Measurements from ENCODE around the gene KRTAP5-1.
"Not testable (repeated sequence)": the region's sequence is repeated elsewhere in the genome, so short reads cannot be mapped to it uniquely, and the experiment has no call there.

The KRTAP5-1 gene

GRCh38 chr11:1581976-1582375 lies 3.1 kb downstream of the KRTAP5-1 start:
- Histone ChIP-seq H3K4me1 (ENCODE audit: control insufficient read depth, insufficient read depth, low read length) (no peaks in the 10 kb centered on the region), H3K9me3 (ENCODE audit: control insufficient read depth, insufficient read depth, low read length) (no peaks in the 10 kb centered on the region), H3K9ac (ENCODE audit: low read depth, low read length) (no peak overlapping the region), H3K36me3 (ENCODE audit: control insufficient read depth, insufficient read depth, low read length) (no peaks in the 10 kb centered on the region), H3K4me3 (ENCODE audit: low read depth, low read length) (no peak overlapping the region), H3K27me3 (ENCODE audit: control insufficient read depth, insufficient read depth, low read length) (no peaks in the 10 kb centered on the region)

GRCh38 chr11:1576825-1577224 lies 8.3 kb downstream of the KRTAP5-1 start:
- no peaks in the 10 kb centered on the region for H3K9me3 ChIP-seq (ENCODE audit: control insufficient read depth, insufficient read depth, low read length)
- peaks cover 21% of the 10 kb centered on the region for H3K27me3 ChIP-seq (ENCODE audit: control insufficient read depth, insufficient read depth, low read length)
- H3K4me3 ChIP-seq (ENCODE audit: low read depth, low read length), result no peak overlapping the region
- H3K4me1 ChIP-seq (ENCODE audit: control insufficient read depth, insufficient read depth, low read length), result peaks cover 4% of the 10 kb centered on the region
- H3K36me3 ChIP-seq (ENCODE audit: control insufficient read depth, insufficient read depth, low read length), result no peaks in the 10 kb centered on the region
- no peak overlapping the region for H3K9ac ChIP-seq (ENCODE audit: low read depth, low read length)

- H3K4me1 ChIP-seq (ENCODE audit: control insufficient read depth, insufficient read depth, low read length); H3K9ac ChIP-seq (ENCODE audit: low read depth, low read length); H3K36me3 ChIP-seq (ENCODE audit: control insufficient read depth, insufficient read depth, low read length); H3K4me3 ChIP-seq (ENCODE audit: low read depth, low read length); H3K9me3 ChIP-seq (ENCODE audit: control insufficient read depth, insufficient read depth, low read length): not testable (repeated sequence)
- peaks cover 21% of the 10 kb centered on the region for H3K27me3 ChIP-seq (ENCODE audit: control insufficient read depth, insufficient read depth, low read length)
These were observed 9.3 kb downstream of the KRTAP5-1 start for GRCh38 chr11:1575756-1576155.

GRCh38 chr11:1574933-1575242 lies 10.2 kb downstream of the KRTAP5-1 start:
- Histone ChIP-seq H3K4me1 (ENCODE audit: control insufficient read depth, insufficient read depth, low read length) (peaks cover 4% of the 10 kb centered on the region), H3K27me3 (ENCODE audit: control insufficient read depth, insufficient read depth, low read length) (peaks cover 21% of the 10 kb centered on the region), H3K4me3 (ENCODE audit: low read depth, low read length) (no peak overlapping the region), H3K9ac (ENCODE audit: low read depth, low read length) (no peak overlapping the region), H3K36me3 (ENCODE audit: control insufficient read depth, insufficient read depth, low read length) (no peaks in the 10 kb centered on the region), H3K9me3 (ENCODE audit: control insufficient read depth, insufficient read depth, low read length) (no peaks in the 10 kb centered on the region)

- peak overlapping the region; percentile 46 for H3K4me3 ChIP-seq (ENCODE audit: low read depth, low read length)
- peaks cover 4% of the 10 kb centered on the region for H3K4me1 ChIP-seq (ENCODE audit: control insufficient read depth, insufficient read depth, low read length)
- H3K9ac ChIP-seq (ENCODE audit: low read depth, low read length), result no peak overlapping the region
- no peaks in the 10 kb centered on the region for H3K9me3 ChIP-seq (ENCODE audit: control insufficient read depth, insufficient read depth, low read length)
- no peaks in the 10 kb centered on the region for H3K36me3 ChIP-seq (ENCODE audit: control insufficient read depth, insufficient read depth, low read length)
- peaks cover 21% of the 10 kb centered on the region for H3K27me3 ChIP-seq (ENCODE audit: control insufficient read depth, insufficient read depth, low read length)
These were observed 10.7 kb downstream of the KRTAP5-1 start for GRCh38 chr11:1574238-1574932.

- H3K9me3 ChIP-seq (ENCODE audit: control insufficient read depth, insufficient read depth, low read length), result no peaks in the 10 kb centered on the region
- peaks cover 6% of the 10 kb centered on the region for H3K4me1 ChIP-seq (ENCODE audit: control insufficient read depth, insufficient read depth, low read length)
- H3K27me3 ChIP-seq (ENCODE audit: control insufficient read depth, insufficient read depth, low read length), result peaks cover 21% of the 10 kb centered on the region
- no peak overlapping the region for H3K9ac ChIP-seq (ENCODE audit: low read depth, low read length)
- peak overlapping the region; percentile 46 for H3K4me3 ChIP-seq (ENCODE audit: low read depth, low read length)
- H3K36me3 ChIP-seq (ENCODE audit: control insufficient read depth, insufficient read depth, low read length), result no peaks in the 10 kb centered on the region
These were observed 11.2 kb downstream of the KRTAP5-1 start for GRCh38 chr11:1573903-1574237.

- Histone ChIP-seq H3K9ac (ENCODE audit: low read depth, low read length) (no peak overlapping the region), H3K4me3 (ENCODE audit: low read depth, low read length) (peak overlapping the region; percentile 46), H3K36me3 (ENCODE audit: control insufficient read depth, insufficient read depth, low read length) (no peaks in the 10 kb centered on the region), H3K9me3 (ENCODE audit: control insufficient read depth, insufficient read depth, low read length) (no peaks in the 10 kb centered on the region), H3K4me1 (ENCODE audit: control insufficient read depth, insufficient read depth, low read length) (peaks cover 7% of the 10 kb centered on the region), H3K27me3 (ENCODE audit: control insufficient read depth, insufficient read depth, low read length) (peaks cover 21% of the 10 kb centered on the region)
These were observed 11.8 kb downstream of the KRTAP5-1 start for GRCh38 chr11:1573077-1573902.

GRCh38 chr11:1572197-1573076 lies 12.6 kb downstream of the KRTAP5-1 start, which contains the start of gene DUSP8:
Gene DUSP8 (minus strand): TSS chr11:1572271. CDS start chr11:1565826, 6,445 bp downstream.
- no peaks in the 10 kb centered on the region for H3K9me3 ChIP-seq (ENCODE audit: control insufficient read depth, insufficient read depth, low read length)
- H3K9ac ChIP-seq (ENCODE audit: low read depth, low read length), result no peak within 1 kb of the TSS
- no peaks in the 10 kb centered on the region for H3K36me3 ChIP-seq (ENCODE audit: control insufficient read depth, insufficient read depth, low read length)
- peaks cover 21% of the 10 kb centered on the region for H3K27me3 ChIP-seq (ENCODE audit: control insufficient read depth, insufficient read depth, low read length)
- H3K4me3 ChIP-seq (ENCODE audit: low read depth, low read length), result peak within 1 kb of the TSS; percentile 55
- H3K4me1 ChIP-seq (ENCODE audit: control insufficient read depth, insufficient read depth, low read length), result peaks cover 12% of the 10 kb centered on the region

- H3K4me1 ChIP-seq (ENCODE audit: control insufficient read depth, insufficient read depth, low read length), result peaks cover 12% of the 10 kb centered on the region
- peak overlapping the region; percentile 55 for H3K4me3 ChIP-seq (ENCODE audit: low read depth, low read length)
- no peaks in the 10 kb centered on the region for H3K9me3 ChIP-seq (ENCODE audit: control insufficient read depth, insufficient read depth, low read length)
- no peaks in the 10 kb centered on the region for H3K36me3 ChIP-seq (ENCODE audit: control insufficient read depth, insufficient read depth, low read length)
- H3K27me3 ChIP-seq (ENCODE audit: control insufficient read depth, insufficient read depth, low read length), result peaks cover 21% of the 10 kb centered on the region
- H3K9ac ChIP-seq (ENCODE audit: low read depth, low read length), result no peak overlapping the region
These were observed 13.3 kb downstream of the KRTAP5-1 start for GRCh38 chr11:1571760-1572196.

GRCh38 chr11:1570896-1571759 lies 14.0 kb downstream of the KRTAP5-1 start:
- peaks cover 12% of the 10 kb centered on the region for H3K4me1 ChIP-seq (ENCODE audit: control insufficient read depth, insufficient read depth, low read length)
- peaks cover 21% of the 10 kb centered on the region for H3K27me3 ChIP-seq (ENCODE audit: control insufficient read depth, insufficient read depth, low read length)
- no peak overlapping the region for H3K9ac ChIP-seq (ENCODE audit: low read depth, low read length)
- no peaks in the 10 kb centered on the region for H3K9me3 ChIP-seq (ENCODE audit: control insufficient read depth, insufficient read depth, low read length)
- peak overlapping the region; percentile 55 for H3K4me3 ChIP-seq (ENCODE audit: low read depth, low read length)
- H3K36me3 ChIP-seq (ENCODE audit: control insufficient read depth, insufficient read depth, low read length), result no peaks in the 10 kb centered on the region

- Histone ChIP-seq H3K9ac (ENCODE audit: low read depth, low read length) (no peak overlapping the region), H3K4me3 (ENCODE audit: low read depth, low read length) (peak overlapping the region; percentile 55), H3K36me3 (ENCODE audit: control insufficient read depth, insufficient read depth, low read length) (peaks cover under 1% of the 10 kb centered on the region), H3K4me1 (ENCODE audit: control insufficient read depth, insufficient read depth, low read length) (peaks cover 12% of the 10 kb centered on the region), H3K9me3 (ENCODE audit: control insufficient read depth, insufficient read depth, low read length) (no peaks in the 10 kb centered on the region), H3K27me3 (ENCODE audit: control insufficient read depth, insufficient read depth, low read length) (peaks cover 19% of the 10 kb centered on the region)
These were observed 14.6 kb downstream of the KRTAP5-1 start for GRCh38 chr11:1570531-1570895.

Data from iPS-15b (cell line).